Naive B cell (primary cell): ENCODE results near the gene ACVR2A. TPM values are rescaled to one million over a fixed set of nuclear protein-coding genes. Genes with fewer than 3 reads are reported as not detected.

Experiments
- ATAC-seq, 2 donors: fragments of 150-1000 bp; cut with Tn5 transposase; 2 replicates each; pipeline ENCODE4 v1.10.0; 2021; ENCODE audit warnings: low read depth in 2 of 2, mild to moderate bottlenecking in 2 of 2, moderate library complexity in 2 of 2
- DNase-seq: peaks from one replicate; pipeline ENCODE4 v3.0.0; 2022
- H3K27ac Mint-ChIP-seq, 6 donors: one replicate each; pipeline ENCODE4 v1.8.0; 2020 to 2022; ENCODE audit warnings: mild to moderate bottlenecking in 6 of 6, mixed read lengths in 6 of 6, moderate library complexity in 5 of 6, inconsistent platforms in 2 of 6
- H3K27me3 Mint-ChIP-seq, 3 donors: one replicate each; pipeline ENCODE4 v1.8.0; 2021 to 2022; ENCODE audit warnings: mixed read lengths in 3 of 3, mild to moderate bottlenecking in 1 of 3
- H3K36me3 Mint-ChIP-seq, 2 donors: one replicate each; pipeline ENCODE4 v1.8.0; 2020 to 2022; ENCODE audit warnings: mixed read lengths in 2 of 2, inconsistent platforms in 1 of 2, mild to moderate bottlenecking in 1 of 2
- H3K4me1 Mint-ChIP-seq, 3 donors: one replicate each; pipeline ENCODE4 v1.8.0; 2020 to 2022; ENCODE audit warnings: mixed read lengths in 3 of 3, inconsistent platforms in 1 of 3, mild to moderate bottlenecking in 1 of 3, moderate library complexity in 1 of 3
- H3K4me3 Mint-ChIP-seq, 8 donors: one replicate each; pipeline ENCODE4 v1.8.0; 2020 to 2022; ENCODE audit warnings: mild to moderate bottlenecking in 8 of 8, mixed read lengths in 8 of 8, moderate library complexity in 8 of 8, inconsistent platforms in 2 of 8
- H3K9me3 Mint-ChIP-seq, 7 donors: one replicate each; pipeline ENCODE4 v1.8.0; 2020 to 2022; ENCODE audit warnings: mixed read lengths in 7 of 7, mild to moderate bottlenecking in 5 of 7, inconsistent platforms in 2 of 7, moderate library complexity in 1 of 7
- polyA plus RNA-seq, 6 donors: library from polyadenylated mRNA; unstranded; fragments of 300-500 nt; fragmentation: Illumina TruSeq; gene quantifications; one replicate each; pipeline ENCODE4 v1.2.3, GENCODE V29; 2021; ENCODE audit warnings: low read depth in 6 of 6

ACVR2A gene
- polyA plus RNA-seq, 6 donors from 2014 or later = 0.32 to 3.6 (median 1.7) TPM

- no peaks in the 10 kb centered on the region for H3K4me1 Mint-ChIP-seq
- peak overlapping the region in 1 of 6 donors; percentile 19 for H3K27ac Mint-ChIP-seq
- peaks cover 0 to 8% of the 10 kb centered on the region in 2 donors for H3K36me3 Mint-ChIP-seq
- no peak for ATAC-seq
- DNase-seq = no peak
- no peaks in the 10 kb centered on the region for H3K27me3 Mint-ChIP-seq
- H3K9me3 Mint-ChIP-seq = no peaks in the 10 kb centered on the region
- no peak overlapping the region for H3K4me3 Mint-ChIP-seq
These were observed 71.2 kb downstream of the ACVR2A start for GRCh38 chr2:147916067-147916466.

- H3K27ac Mint-ChIP-seq = no peak overlapping the region
- H3K4me3 Mint-ChIP-seq = no peak overlapping the region
- no peaks in the 10 kb centered on the region for H3K4me1 Mint-ChIP-seq
- ATAC-seq = no peak
- peaks cover 0 to 8% of the 10 kb centered on the region in 2 donors for H3K36me3 Mint-ChIP-seq
- no peak for DNase-seq
- H3K27me3 Mint-ChIP-seq = no peaks in the 10 kb centered on the region
- H3K9me3 Mint-ChIP-seq = no peaks in the 10 kb centered on the region
These were observed 71.9 kb downstream of the ACVR2A start for GRCh38 chr2:147916723-147917122.

GRCh38 chr2:147917161-147917560, 72.3 kb downstream of the ACVR2A start:
- Mint-ChIP-seq H3K9me3 (no peaks in the 10 kb centered on the region), H3K36me3 (peaks cover 0 to 8% of the 10 kb centered on the region in 2 donors), H3K4me1 (no peaks in the 10 kb centered on the region), H3K27me3 (no peaks in the 10 kb centered on the region), H3K4me3 (no peak overlapping the region), H3K27ac (no peak overlapping the region)
- DNase-seq (no peak), ATAC-seq (no peak)

- H3K4me3 Mint-ChIP-seq = no peak overlapping the region
- no peaks in the 10 kb centered on the region for H3K36me3 Mint-ChIP-seq
- ATAC-seq (no peak), DNase-seq (no peak)
- H3K27me3 Mint-ChIP-seq = no peaks in the 10 kb centered on the region
- H3K9me3 Mint-ChIP-seq = no peaks in the 10 kb centered on the region
- no peaks in the 10 kb centered on the region for H3K4me1 Mint-ChIP-seq
- H3K27ac Mint-ChIP-seq = no peak overlapping the region
These were observed 79.0 kb downstream of the ACVR2A start for GRCh38 chr2:147923846-147924245.

GRCh38 chr2:147924647-147925046, 79.8 kb downstream of the ACVR2A start:
- Mint-ChIP-seq H3K27me3 (no peaks in the 10 kb centered on the region), H3K36me3 (no peaks in the 10 kb centered on the region), H3K4me3 (no peak overlapping the region), H3K4me1 (no peaks in the 10 kb centered on the region), H3K9me3 (no peaks in the 10 kb centered on the region), H3K27ac (no peak overlapping the region)
- DNase-seq (no peak), ATAC-seq (no peak)

- DNase-seq = no peak
These were observed 81.1 kb downstream of the ACVR2A start for GRCh38 chr2:147925886-147926285.

GRCh38 chr2:147927053-147927588, 82.3 kb downstream of the ACVR2A start:
- no peak for ATAC-seq
- no peak overlapping the region for H3K4me3 Mint-ChIP-seq
- no peak for DNase-seq
- H3K4me1 Mint-ChIP-seq = no peaks in the 10 kb centered on the region
- no peaks in the 10 kb centered on the region for H3K27me3 Mint-ChIP-seq
- H3K27ac Mint-ChIP-seq = peak overlapping the region in 1 of 6 donors; percentile 65
- peaks cover 0 to 2% (median 0%) of the 10 kb centered on the region in 7 donors for H3K9me3 Mint-ChIP-seq
- no peaks in the 10 kb centered on the region for H3K36me3 Mint-ChIP-seq

More at GRCh38 chr2:147925886-147926285, 81.1 kb downstream of the ACVR2A start:
- Mint-ChIP-seq H3K27ac (no peak overlapping the region), H3K36me3 (no peaks in the 10 kb centered on the region), H3K9me3 (no peaks in the 10 kb centered on the region), H3K4me3 (no peak overlapping the region), H3K4me1 (no peaks in the 10 kb centered on the region), H3K27me3 (no peaks in the 10 kb centered on the region)
- no peak for ATAC-seq

- Mint-ChIP-seq H3K4me3 (no peak overlapping the region), H3K36me3 (peaks cover 0 to 12% of the 10 kb centered on the region in 2 donors), H3K27me3 (no peaks in the 10 kb centered on the region), H3K4me1 (no peaks in the 10 kb centered on the region), H3K27ac (no peak overlapping the region), H3K9me3 (peaks cover 0 to 2% (median 0%) of the 10 kb centered on the region in 7 donors)
- no peak for ATAC-seq
- no peak for DNase-seq
These were observed 89.1 kb downstream of the ACVR2A start for GRCh38 chr2:147933931-147934330.

- H3K4me1 Mint-ChIP-seq = no peaks in the 10 kb centered on the region
These were observed 90.2 kb downstream of the ACVR2A start for GRCh38 chr2:147934881-147935620.

GRCh38 chr2:147937744-147938349, 93.0 kb downstream of the ACVR2A start:
- H3K9me3 Mint-ChIP-seq = no peaks in the 10 kb centered on the region
- no peak overlapping the region for H3K4me3 Mint-ChIP-seq
- ATAC-seq = no peak
- H3K27me3 Mint-ChIP-seq = no peaks in the 10 kb centered on the region
- H3K4me1 Mint-ChIP-seq = no peaks in the 10 kb centered on the region
- peak; percentile 7 for DNase-seq
- H3K36me3 Mint-ChIP-seq = peaks cover 0 to 12% of the 10 kb centered on the region in 2 donors
- no peak overlapping the region for H3K27ac Mint-ChIP-seq

More at GRCh38 chr2:147934881-147935620, 90.2 kb downstream of the ACVR2A start:
- Mint-ChIP-seq H3K27me3 (no peaks in the 10 kb centered on the region), H3K9me3 (peaks cover 0 to 2% (median 0%) of the 10 kb centered on the region in 7 donors), H3K4me3 (no peak overlapping the region), H3K36me3 (peaks cover 0 to 12% of the 10 kb centered on the region in 2 donors), H3K27ac (no peak overlapping the region)
- ATAC-seq (no peak), DNase-seq (no peak)

- Mint-ChIP-seq H3K36me3 (peaks cover 0 to 8% of the 10 kb centered on the region in 2 donors), H3K9me3 (no peaks in the 10 kb centered on the region), H3K27ac (peak overlapping the region in 2 of 6 donors; percentile 21 to 36), H3K4me3 (no peak overlapping the region), H3K27me3 (no peaks in the 10 kb centered on the region), H3K4me1 (no peaks in the 10 kb centered on the region)
- DNase-seq = no peak
- ATAC-seq = no peak
These were observed 94.5 kb downstream of the ACVR2A start for GRCh38 chr2:147939313-147939712.

- H3K9me3 Mint-ChIP-seq = no peaks in the 10 kb centered on the region
- DNase-seq = no peak
- H3K27me3 Mint-ChIP-seq = no peaks in the 10 kb centered on the region
- no peaks in the 10 kb centered on the region for H3K4me1 Mint-ChIP-seq
- no peak overlapping the region for H3K27ac Mint-ChIP-seq
- ATAC-seq = no peak
- no peak overlapping the region for H3K4me3 Mint-ChIP-seq
- peaks cover 0 to 7% of the 10 kb centered on the region in 2 donors for H3K36me3 Mint-ChIP-seq
These were observed 100.8 kb downstream of the ACVR2A start for GRCh38 chr2:147945660-147946059.

GRCh38 chr2:147952118-147952517, 107.3 kb downstream of the ACVR2A start:
- Mint-ChIP-seq H3K4me1 (no peaks in the 10 kb centered on the region), H3K27me3 (no peaks in the 10 kb centered on the region), H3K27ac (no peak overlapping the region), H3K36me3 (peaks cover 0 to 16% of the 10 kb centered on the region in 2 donors), H3K9me3 (no peaks in the 10 kb centered on the region), H3K4me3 (no peak overlapping the region)
- ATAC-seq (no peak), DNase-seq (no peak)

GRCh38 chr2:147968571-147968970, 123.7 kb downstream of the ACVR2A start:
- no peak for DNase-seq
- Mint-ChIP-seq H3K4me3 (peak overlapping the region in 5 of 8 donors; percentile 3 to 54 (median 32)), H3K4me1 (peaks cover 20 to 26% (median 22%) of the 10 kb centered on the region in 3 donors), H3K27me3 (no peaks in the 10 kb centered on the region), H3K27ac (peak overlapping the region in 3 of 6 donors; percentile 5 to 88 (median 32)), H3K9me3 (peaks cover 4 to 33% (median 20%) of the 10 kb centered on the region in 7 donors), H3K36me3 (peaks cover 38 to 52% of the 10 kb centered on the region in 2 donors)
- ATAC-seq = peak; percentile 52 to 59
